Measurements from ENCODE around the gene HIF1AN. TPM values are rescaled to one million over a fixed set of nuclear protein-coding genes. Genes with fewer than 3 reads are reported as not detected.

HIF1AN gene
- total RNA-seq, 1 experiment from 2014 or later, result 49.9 TPM

- H3K4me3 Mint-ChIP-seq, result no peak overlapping the region
- no peak for DNase-seq (ENCODE audit: low spot score)
- H3K27ac Mint-ChIP-seq, result no peak overlapping the region
- ChIA-PET POLR2A (no interaction called here), CTCF (no interaction called here)
- no peaks in the 10 kb centered on the region for H3K36me3 Mint-ChIP-seq
- peaks cover 60% of the 10 kb centered on the region for H3K27me3 Mint-ChIP-seq (ENCODE audit: low read depth)
- no peak for ATAC-seq
- TF ChIP-seq ZNF263 (CRISPR knock-in tag; IDR thresholded peaks at IDR 0.05; ENCODE audit: low read depth) (no peak), NR2C2 (CRISPR knock-in tag; IDR thresholded peaks at IDR 0.05) (no peak), IRF1 (CRISPR knock-in tag; IDR thresholded peaks at IDR 0.05) (no peak), SOX15 (CRISPR knock-in tag; IDR thresholded peaks at IDR 0.05) (no peak), JAZF1 (CRISPR knock-in tag; IDR thresholded peaks at IDR 0.05) (no peak), FOXP4 (CRISPR knock-in tag; IDR thresholded peaks at IDR 0.05) (no peak), TEAD1 (CRISPR knock-in tag; IDR thresholded peaks at IDR 0.05) (no peak), NR3C1 (CRISPR knock-in tag; conservative IDR thresholded peaks at IDR 0.05; ENCODE audit: low read depth) (no peak), TP53 (CRISPR knock-in tag; IDR thresholded peaks at IDR 0.05) (no peak), OVOL2 (CRISPR knock-in tag; IDR thresholded peaks at IDR 0.05; ENCODE audit: borderline replicate concordance) (no peak), E2F5 (CRISPR knock-in tag; IDR thresholded peaks at IDR 0.05) (no peak), ZNF281 (CRISPR knock-in tag; IDR thresholded peaks at IDR 0.05) (no peak), PRRX2 (CRISPR knock-in tag; IDR thresholded peaks at IDR 0.05) (no peak), RORB (CRISPR knock-in tag; IDR thresholded peaks at IDR 0.05) (no peak), ZNF423 (CRISPR knock-in tag; IDR thresholded peaks at IDR 0.05) (no peak)
- H3K4me1 Mint-ChIP-seq, result peaks cover 9% of the 10 kb centered on the region; the same call in 1 of the 2 replicates
- no peaks in the 10 kb centered on the region for H3K9me3 Mint-ChIP-seq
Measured at GRCh38 chr10:100565206-100565985, 29.7 kb downstream of the HIF1AN start.

- POLR2A ChIA-PET, result interaction anchor here (0.6 kb wide), 2 partner anchors 115 to 181 kb away, joined by 4 to 6 read pairs; no protein-coding TSS in a partner anchor
- Mint-ChIP-seq H3K36me3 (no peaks in the 10 kb centered on the region), H3K9me3 (no peaks in the 10 kb centered on the region), H3K27me3 (ENCODE audit: low read depth) (peaks cover 53% of the 10 kb centered on the region), H3K27ac (no peak overlapping the region), H3K4me3 (no peak overlapping the region), H3K4me1 (peaks cover 7% of the 10 kb centered on the region; the same call in 1 of the 2 replicates)
- DNase-seq (ENCODE audit: low spot score) (no peak), ATAC-seq (no peak)
- CTCF ChIA-PET, result interaction anchor here (0.6 to 4.5 kb wide), 3 partner anchors 176 to 312 kb away, joined by 4 to 85 read pairs (median 20); partner anchors contain the start of gene PAX2
- TF ChIP-seq SMAD3 (CRISPR knock-in tag; IDR thresholded peaks at IDR 0.05; ENCODE audit: borderline replicate concordance) (no peak), FOXJ3 (CRISPR knock-in tag; IDR thresholded peaks at IDR 0.05; ENCODE audit: borderline replicate concordance) (no peak), MLX (CRISPR knock-in tag; IDR thresholded peaks at IDR 0.05) (no peak), IRF2 (CRISPR knock-in tag; IDR thresholded peaks at IDR 0.05; ENCODE audit: borderline replicate concordance, low read depth) (no peak)
Measured at GRCh38 chr10:100566561-100566960, 30.8 kb downstream of the HIF1AN start.
